ENCODE results near the gene PTPRN2. TPM values are rescaled to one million over a fixed set of nuclear protein-coding genes. Genes with fewer than 3 reads are reported as not detected.

Gene PTPRN2
- total RNA-seq, 2 experiments from 2014 or later = 0.70 TPM; not detected in 1

DNA sequence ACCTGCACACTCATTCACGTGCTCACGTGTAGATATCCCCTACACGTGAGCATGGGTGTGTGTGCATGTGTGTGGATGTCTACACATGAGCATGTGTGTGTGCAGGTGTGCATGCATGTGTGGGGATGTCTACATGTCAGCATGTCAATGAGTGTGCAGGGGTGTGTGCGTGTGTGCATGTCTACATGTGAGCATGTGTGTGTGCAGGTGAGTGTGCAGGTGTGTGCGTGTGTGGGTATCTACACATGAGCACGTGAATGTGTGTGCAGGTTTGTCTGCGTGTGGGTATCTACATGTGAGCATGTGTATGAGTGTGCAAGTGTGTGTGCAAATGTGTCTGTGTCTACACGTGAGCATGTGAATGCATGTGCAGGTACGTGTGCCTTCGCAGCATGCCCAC, 274.8 kb downstream of the PTPRN2 start:
- no peak for DNase-seq (ENCODE audit: low spot score)
- Histone ChIP-seq H3K9me3 (ENCODE audit: low read length) (0 out of 2 replicates have a peak, but pooled peaks cover 7% of the 10 kb centered on the region), H3K4me1 (ENCODE audit: insufficient read depth, low read length, poor library complexity, severe bottlenecking) (no peaks in the 10 kb centered on the region), H4K20me1 (ENCODE audit: insufficient read depth, low read length) (no peaks in the 10 kb centered on the region), H3K36me3 (ENCODE audit: insufficient read depth, low read length) (no peaks in the 10 kb centered on the region), H3K9me2 (ENCODE audit: insufficient read depth, low read length) (no peaks in the 10 kb centered on the region), H3K27ac (ENCODE audit: low read depth, low read length, poor library complexity, severe bottlenecking) (no peak overlapping the region), H3K79me2 (ENCODE audit: insufficient read depth, low read depth, low read length) (no peaks in the 10 kb centered on the region), H3K4me3 (ENCODE audit: low read depth, low read length, poor library complexity, severe bottlenecking) (no peak overlapping the region), H3K4me2 (ENCODE audit: low read length) (no peak overlapping the region), H2AFZ (ENCODE audit: low read length) (no peak overlapping the region)
- TF ChIP-seq, protein P1, sequence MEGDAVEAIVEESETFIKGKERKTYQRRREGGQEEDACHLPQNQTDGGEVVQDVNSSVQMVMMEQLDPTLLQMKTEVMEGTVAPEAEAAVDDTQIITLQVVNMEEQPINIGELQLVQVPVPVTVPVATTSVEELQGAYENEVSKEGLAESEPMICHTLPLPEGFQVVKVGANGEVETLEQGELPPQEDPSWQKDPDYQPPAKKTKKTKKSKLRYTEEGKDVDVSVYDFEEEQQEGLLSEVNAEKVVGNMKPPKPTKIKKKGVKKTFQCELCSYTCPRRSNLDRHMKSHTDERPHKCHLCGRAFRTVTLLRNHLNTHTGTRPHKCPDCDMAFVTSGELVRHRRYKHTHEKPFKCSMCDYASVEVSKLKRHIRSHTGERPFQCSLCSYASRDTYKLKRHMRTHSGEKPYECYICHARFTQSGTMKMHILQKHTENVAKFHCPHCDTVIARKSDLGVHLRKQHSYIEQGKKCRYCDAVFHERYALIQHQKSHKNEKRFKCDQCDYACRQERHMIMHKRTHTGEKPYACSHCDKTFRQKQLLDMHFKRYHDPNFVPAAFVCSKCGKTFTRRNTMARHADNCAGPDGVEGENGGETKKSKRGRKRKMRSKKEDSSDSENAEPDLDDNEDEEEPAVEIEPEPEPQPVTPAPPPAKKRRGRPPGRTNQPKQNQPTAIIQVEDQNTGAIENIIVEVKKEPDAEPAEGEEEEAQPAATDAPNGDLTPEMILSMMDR (conservative IDR thresholded peaks at IDR 0.05; ENCODE audit: low read length) = no peak
- no peak for TF ChIP-seq EZH2phosphoT487 (IDR thresholded peaks at IDR 0.05; ENCODE audit: borderline replicate concordance, low read depth, low read length)
- intact Hi-C loops (cut with micrococcal nuclease; ENCODE audit: unreplicated experiment) = no loop called here
- ChIA-PET POLR2A (no interaction called here), CTCF (ENCODE audit: unreplicated experiment) (no interaction called here)
- BruUV-seq (replicated peaks) = no TSS peak

DNA sequence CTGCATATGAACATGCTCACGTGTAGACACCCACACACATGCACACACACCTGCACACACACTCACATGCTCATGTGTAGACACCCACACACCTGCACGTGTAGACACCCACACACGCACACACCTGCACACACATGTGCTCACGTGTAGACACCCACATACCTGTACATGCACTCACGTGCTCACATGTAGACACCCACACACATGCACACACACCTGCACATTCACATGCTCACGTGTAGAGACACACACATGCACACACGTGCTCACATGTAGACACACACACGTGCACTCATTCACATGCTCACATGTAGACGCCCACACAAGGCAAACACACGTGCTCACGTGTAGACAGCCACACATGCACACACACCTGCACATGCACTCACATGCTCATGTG, 275.8 kb downstream of the PTPRN2 start:
- H3K9me2 ChIP-seq (ENCODE audit: insufficient read depth, low read length) = no peaks in the 10 kb centered on the region
- intact Hi-C loops (cut with micrococcal nuclease; ENCODE audit: unreplicated experiment) = no loop called here
- H3K27ac ChIP-seq (ENCODE audit: low read depth, low read length, poor library complexity, severe bottlenecking) = no peak overlapping the region
- no peak for TF ChIP-seq EZH2phosphoT487 (IDR thresholded peaks at IDR 0.05; ENCODE audit: borderline replicate concordance, low read depth, low read length)
- TF ChIP-seq, protein P1 (conservative IDR thresholded peaks at IDR 0.05; ENCODE audit: low read length) = no peak
- H4K20me1 ChIP-seq (ENCODE audit: insufficient read depth, low read length) = no peaks in the 10 kb centered on the region
- H3K4me1 ChIP-seq (ENCODE audit: insufficient read depth, low read length, poor library complexity, severe bottlenecking) = no peaks in the 10 kb centered on the region
- H3K9me3 ChIP-seq (ENCODE audit: low read length) = 0 out of 2 replicates have a peak, but pooled peaks cover 13% of the 10 kb centered on the region
- H3K79me2 ChIP-seq (ENCODE audit: insufficient read depth, low read depth, low read length) = no peaks in the 10 kb centered on the region
- CTCF ChIA-PET (ENCODE audit: unreplicated experiment) = no interaction called here
- H3K4me3 ChIP-seq (ENCODE audit: low read depth, low read length, poor library complexity, severe bottlenecking) = no peak overlapping the region
- BruUV-seq (replicated peaks) = no TSS peak
- H3K4me2 ChIP-seq (ENCODE audit: low read length) = no peak overlapping the region
- H3K36me3 ChIP-seq (ENCODE audit: insufficient read depth, low read length) = no peaks in the 10 kb centered on the region
- POLR2A ChIA-PET = no interaction called here
- no peak for DNase-seq (ENCODE audit: low spot score)
- H2AFZ ChIP-seq (ENCODE audit: low read length) = no peak overlapping the region

DNA sequence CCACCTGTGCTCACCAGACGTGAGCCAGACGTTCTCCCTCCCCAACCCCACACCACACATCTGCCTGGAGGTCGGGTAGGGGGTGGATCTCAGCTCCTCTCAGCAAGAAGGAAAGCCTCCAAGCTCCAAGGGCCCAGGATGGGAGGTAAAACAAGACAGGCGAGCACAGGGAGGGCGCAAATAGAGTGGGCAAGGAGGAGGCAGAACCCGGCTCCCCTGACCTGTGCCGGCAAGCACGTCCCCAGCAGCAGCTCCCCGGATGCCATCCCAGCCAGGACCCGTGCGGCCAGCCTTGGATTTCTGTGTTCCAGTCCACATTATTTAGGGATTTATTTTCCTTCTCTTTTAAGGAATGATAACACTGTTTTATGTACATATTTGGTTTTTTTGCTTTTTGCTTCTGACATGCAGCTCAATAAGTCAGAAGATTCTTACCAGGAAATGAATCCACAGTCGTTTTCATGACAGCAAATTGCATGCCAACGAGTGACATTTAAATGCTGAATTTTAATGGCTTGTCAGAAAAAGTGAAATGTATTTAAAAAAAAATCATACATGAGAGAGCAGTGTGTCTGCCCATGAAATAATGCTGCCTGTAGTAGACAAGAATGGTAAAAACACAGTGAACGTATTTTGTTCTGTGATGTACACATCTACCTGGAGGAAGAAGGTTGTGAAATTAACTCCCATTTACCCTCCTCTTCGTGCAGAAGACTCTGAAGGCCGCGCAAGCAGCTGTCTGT, 276.5 kb downstream of the PTPRN2 start:
- Histone ChIP-seq H4K20me1 (ENCODE audit: insufficient read depth, low read length) (no peaks in the 10 kb centered on the region), H3K79me2 (ENCODE audit: insufficient read depth, low read depth, low read length) (no peaks in the 10 kb centered on the region), H3K9me3 (ENCODE audit: low read length) (0 out of 2 replicates have a peak, but pooled peaks cover 13% of the 10 kb centered on the region), H3K27ac (ENCODE audit: low read depth, low read length, poor library complexity, severe bottlenecking) (no peak overlapping the region), H3K4me2 (ENCODE audit: low read length) (no peak overlapping the region), H2AFZ (ENCODE audit: low read length) (no peak overlapping the region), H3K4me3 (ENCODE audit: low read depth, low read length, poor library complexity, severe bottlenecking) (no peak overlapping the region), H3K36me3 (ENCODE audit: insufficient read depth, low read length) (no peaks in the 10 kb centered on the region), H3K4me1 (ENCODE audit: insufficient read depth, low read length, poor library complexity, severe bottlenecking) (no peaks in the 10 kb centered on the region), H3K9me2 (ENCODE audit: insufficient read depth, low read length) (no peaks in the 10 kb centered on the region)
- no peak for DNase-seq (ENCODE audit: low spot score)
- ChIA-PET POLR2A (interaction anchor here (1.0 kb wide), 1 partner anchor 9 kb away, joined by 5 read pairs; no protein-coding TSS in a partner anchor), CTCF (ENCODE audit: unreplicated experiment) (no interaction called here)
- intact Hi-C loops (cut with micrococcal nuclease; ENCODE audit: unreplicated experiment) = no loop called here
- BruUV-seq (replicated peaks) = no TSS peak
- TF ChIP-seq, protein P1 (conservative IDR thresholded peaks at IDR 0.05; ENCODE audit: low read length) = no peak
- no peak for TF ChIP-seq EZH2phosphoT487 (IDR thresholded peaks at IDR 0.05; ENCODE audit: borderline replicate concordance, low read depth, low read length)

Measured in OCI-LY7 (cell line).